Choroid plexus epithelial cell (primary cell): ENCODE measurements around the gene PARP3.

Source experiments
- DNase-seq: peaks from one replicate; pipeline ENCODE4 v3.0.0-alpha.2; 2010; ENCODE audit warnings: low read depth
- H3K4me3 ChIP-seq: 2 replicates; pipeline ENCODE4 v1.5.1; 2011; ENCODE audit warnings: low read depth, mild to moderate bottlenecking, control low read depth, low read length, moderate library complexity
- CTCF ChIP-seq: conservative IDR thresholded peaks from 2 replicates; pipeline ENCODE4 v1.5.1; 2011; ENCODE audit warnings: low read depth, mild to moderate bottlenecking, control low read depth, inconsistent platforms, low read length, moderate library complexity

PARP3 gene

GRCh38 chr3:51940648-51941462 is 1.3 kb upstream of the PARP3 start:
- peak; percentile 21 for DNase-seq
- peak overlapping the region; percentile 87 for H3K4me3 ChIP-seq
- TF ChIP-seq CTCF: no peak

- no peak for DNase-seq
- TF ChIP-seq CTCF: no peak
- H3K4me3 ChIP-seq: peak overlapping the region; percentile 87
These were observed 733 bp upstream of the PARP3 start for GRCh38 chr3:51941463-51941797.

- TF ChIP-seq CTCF: no peak
- peak; percentile 41 for DNase-seq
- peak overlapping the region; percentile 63 for H3K4me3 ChIP-seq
These were observed 664 bp downstream of the PARP3 start for GRCh38 chr3:51942603-51943450.

- TF ChIP-seq CTCF: no peak
- no peak for DNase-seq
- no peak overlapping the region for H3K4me3 ChIP-seq
These were observed 1.6 kb downstream of the PARP3 start for GRCh38 chr3:51943451-51944391.

- no peak for TF ChIP-seq CTCF
- H3K4me3 ChIP-seq: no peak overlapping the region
- DNase-seq: no peak
These were observed 2.4 kb downstream of the PARP3 start for GRCh38 chr3:51944451-51945021.
